ENCODE data around the gene DEPDC5.

GRCh38 chr22:31872209-31872608, 118.4 kb downstream of the DEPDC5 start:
- TF ChIP-seq POLR2A (IDR thresholded peaks at IDR 0.05; ENCODE audit: low read depth, low read length): no peak
- no peak for TF ChIP-seq POLR2AphosphoS5 (IDR thresholded peaks at IDR 0.05; ENCODE audit: low read depth, low read length)
- TF ChIP-seq TAF1 (IDR thresholded peaks at IDR 0.05; ENCODE audit: borderline replicate concordance, low read depth, low read length): no peak
